ENCODE results near the gene CELF2.

The CELF2 gene

GRCh38 chr10:11279314-11279713, 261.6 kb downstream of the CELF2 start:
- H3K4me1 ChIP-seq (ENCODE audit: control insufficient read depth in 1 of 2, insufficient read depth in 2 of 2, low read length in 2 of 2) = no peaks in the 10 kb centered on the region
- no peak overlapping the region for H2BK5ac ChIP-seq (ENCODE audit: low read depth, low read length, poor library complexity)
- H4K91ac ChIP-seq (ENCODE audit: low read depth, low read length) = no peak overlapping the region
- H3K79me1 ChIP-seq (ENCODE audit: low read length) = no peaks in the 10 kb centered on the region
- no peak overlapping the region for H4K12ac ChIP-seq (ENCODE audit: low read depth, low read length)
- H3K4ac ChIP-seq (ENCODE audit: low read depth, low read length) = no peak overlapping the region
- DNase-seq = no peak
- no peak overlapping the region for H2BK12ac ChIP-seq (ENCODE audit: low read length)
- no peak overlapping the region for H4K8ac ChIP-seq (ENCODE audit: low read depth, low read length)
- H3K79me2 ChIP-seq (ENCODE audit: control insufficient read depth, insufficient read depth, low read length, poor library complexity) = no peaks in the 10 kb centered on the region
- WGBS (ENCODE audit: extremely low coverage, insufficient coverage, insufficient read length) = no CpG with 5 or more reads among the region's 7 CpGs
- H3K27me3 ChIP-seq (ENCODE audit: insufficient read depth, low read length) = no peaks in the 10 kb centered on the region
- no peak overlapping the region for H3K23ac ChIP-seq (ENCODE audit: low read length)
- no peak overlapping the region for H2AFZ ChIP-seq (ENCODE audit: insufficient read depth, low read length, poor library complexity)
- no peak overlapping the region for H3K4me3 ChIP-seq (ENCODE audit: low read depth, low read length)
- H3K14ac ChIP-seq (ENCODE audit: low read length) = no peak overlapping the region
- no peak overlapping the region for H3K18ac ChIP-seq (ENCODE audit: low read length)
- H3K9ac ChIP-seq (ENCODE audit: low read length) = no peak overlapping the region
- no peak overlapping the region for H2AK5ac ChIP-seq (ENCODE audit: low read length)
- H3K27ac ChIP-seq (ENCODE audit: low read depth, low read length) = no peak overlapping the region
- H3K36me3 ChIP-seq (ENCODE audit: control insufficient read depth in 1 of 2, insufficient read depth in 2 of 2, low read length in 2 of 2) = no peaks in the 10 kb centered on the region
- no peak overlapping the region for H3K4me2 ChIP-seq (ENCODE audit: low read length)
- no peak overlapping the region for H2BK120ac ChIP-seq (ENCODE audit: insufficient read depth, low read length, poor library complexity)
- H3K9me3 ChIP-seq (ENCODE audit: insufficient read depth, low read depth, low read length) = peaks cover 6% of the 10 kb centered on the region

DNA sequence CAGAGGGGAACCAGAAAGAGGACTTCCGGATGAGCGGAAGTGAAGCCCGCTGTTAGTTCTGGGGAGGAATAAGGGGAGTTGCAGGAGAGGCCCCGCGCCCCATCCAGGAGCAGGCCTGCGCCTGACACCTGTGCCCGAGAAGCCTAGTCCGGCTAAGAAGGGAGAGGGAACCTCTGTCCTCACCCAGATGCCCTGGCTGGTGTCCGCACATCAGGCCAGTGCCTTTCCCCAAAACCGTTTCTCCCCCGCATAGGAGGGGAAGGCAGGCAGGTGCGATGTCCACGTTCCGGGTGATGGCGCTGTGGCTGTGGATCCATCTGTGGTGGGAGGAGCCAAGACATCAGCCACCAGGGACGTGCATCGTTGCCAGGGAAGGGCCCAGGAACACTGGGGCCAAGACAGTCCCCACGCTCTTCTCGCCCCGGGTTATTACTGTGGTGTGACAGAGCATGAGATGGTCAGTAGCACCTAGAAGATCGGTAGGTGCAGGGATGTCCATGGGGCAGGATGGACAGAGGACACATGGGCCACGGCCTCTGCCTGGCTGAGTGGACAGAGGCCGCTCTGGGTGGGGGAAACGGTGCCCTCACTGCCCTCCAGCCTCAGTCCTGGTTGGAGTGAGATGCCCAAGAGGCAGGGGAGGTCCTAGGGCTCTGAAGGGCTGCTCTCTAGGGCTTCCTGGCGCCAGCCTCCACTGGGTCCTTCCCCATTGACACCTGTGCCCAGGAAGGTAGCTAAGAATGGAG, 262.7 kb downstream of the CELF2 start:
- no peak overlapping the region for H3K23ac ChIP-seq (ENCODE audit: low read length)
- no peak overlapping the region for H3K4me2 ChIP-seq (ENCODE audit: low read length)
- DNase-seq = no peak
- H3K79me2 ChIP-seq (ENCODE audit: control insufficient read depth, insufficient read depth, low read length, poor library complexity) = no peaks in the 10 kb centered on the region
- no peak overlapping the region for H3K18ac ChIP-seq (ENCODE audit: low read length)
- peaks cover 8% of the 10 kb centered on the region for H3K9me3 ChIP-seq (ENCODE audit: insufficient read depth, low read depth, low read length)
- no peak overlapping the region for H3K27ac ChIP-seq (ENCODE audit: low read depth, low read length)
- H3K14ac ChIP-seq (ENCODE audit: low read length) = no peak overlapping the region
- no peak overlapping the region for H2BK12ac ChIP-seq (ENCODE audit: low read length)
- no peak overlapping the region for H3K9ac ChIP-seq (ENCODE audit: low read length)
- no peak overlapping the region for H4K12ac ChIP-seq (ENCODE audit: low read depth, low read length)
- no peaks in the 10 kb centered on the region for H3K27me3 ChIP-seq (ENCODE audit: insufficient read depth, low read length)
- no peak overlapping the region for H3K4me3 ChIP-seq (ENCODE audit: low read depth, low read length)
- no peak overlapping the region for H2BK120ac ChIP-seq (ENCODE audit: insufficient read depth, low read length, poor library complexity)
- H3K36me3 ChIP-seq (ENCODE audit: control insufficient read depth in 1 of 2, insufficient read depth in 2 of 2, low read length in 2 of 2) = no peaks in the 10 kb centered on the region
- H3K4me1 ChIP-seq (ENCODE audit: control insufficient read depth in 1 of 2, insufficient read depth in 2 of 2, low read length in 2 of 2) = no peaks in the 10 kb centered on the region
- no peak overlapping the region for H2AK5ac ChIP-seq (ENCODE audit: low read length)
- no peak overlapping the region for H2BK5ac ChIP-seq (ENCODE audit: low read depth, low read length, poor library complexity)
- no peak overlapping the region for H3K4ac ChIP-seq (ENCODE audit: low read depth, low read length)
- WGBS (ENCODE audit: extremely low coverage, insufficient coverage, insufficient read length) = no CpG with 5 or more reads among the region's 25 CpGs
- H2AFZ ChIP-seq (ENCODE audit: insufficient read depth, low read length, poor library complexity) = no peak overlapping the region
- H4K91ac ChIP-seq (ENCODE audit: low read depth, low read length) = no peak overlapping the region
- H4K8ac ChIP-seq (ENCODE audit: low read depth, low read length) = no peak overlapping the region
- no peaks in the 10 kb centered on the region for H3K79me1 ChIP-seq (ENCODE audit: low read length)

DNA sequence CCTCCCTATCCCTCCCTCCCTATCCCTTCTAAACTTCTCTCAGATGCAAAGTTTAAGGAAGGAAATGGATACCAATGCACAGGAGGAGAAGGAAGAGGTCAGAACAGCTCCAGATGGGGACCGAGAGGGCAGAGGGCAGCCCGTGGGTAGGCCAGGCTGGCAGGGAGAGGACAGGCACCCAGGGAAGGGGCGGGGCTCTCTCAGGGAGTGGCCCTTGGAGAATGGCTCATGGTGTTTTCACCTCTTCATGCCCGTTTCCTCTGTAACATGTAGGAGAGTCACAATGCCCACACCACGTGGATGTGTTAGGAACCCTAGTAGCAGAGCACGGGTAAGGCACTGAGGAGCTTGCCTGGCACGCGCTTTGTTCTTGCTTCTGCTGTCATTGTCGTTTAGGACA, 264.5 kb downstream of the CELF2 start:
- no peak overlapping the region for H2AFZ ChIP-seq (ENCODE audit: insufficient read depth, low read length, poor library complexity)
- no peak overlapping the region for H3K23ac ChIP-seq (ENCODE audit: low read length)
- no peak for DNase-seq

DNA sequence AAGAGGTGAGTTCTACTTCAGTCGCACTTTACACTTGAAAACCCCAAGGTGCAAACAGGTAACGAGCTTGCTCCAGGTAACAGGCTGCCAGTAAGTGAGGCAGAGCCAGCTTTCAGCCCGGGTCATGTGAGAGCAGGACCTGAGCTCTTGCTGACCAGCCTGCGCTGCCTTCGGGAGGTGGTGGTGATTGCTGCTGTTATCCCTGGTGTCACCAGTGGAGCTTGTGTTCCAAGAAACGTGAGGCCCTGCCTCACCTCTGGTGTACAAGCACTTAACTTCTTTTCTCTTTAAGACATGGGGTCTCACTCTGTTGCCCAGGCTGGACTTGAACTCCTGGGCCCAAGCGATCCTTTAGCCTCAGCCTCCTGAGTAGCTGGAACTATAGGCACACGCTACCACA, 265.0 kb downstream of the CELF2 start:
- no CpG with 5 or more reads among the region's 8 CpGs for WGBS (ENCODE audit: extremely low coverage, insufficient coverage, insufficient read length)

More for the DNA sequence above, 264.5 kb downstream of the CELF2 start:
- no peak overlapping the region for H3K4ac ChIP-seq (ENCODE audit: low read depth, low read length)
- H4K91ac ChIP-seq (ENCODE audit: low read depth, low read length) = no peak overlapping the region
- no CpG with 5 or more reads among the region's 9 CpGs for WGBS (ENCODE audit: extremely low coverage, insufficient coverage, insufficient read length)
- H3K79me1 ChIP-seq (ENCODE audit: low read length) = no peaks in the 10 kb centered on the region
- H3K4me1 ChIP-seq (ENCODE audit: control insufficient read depth in 1 of 2, insufficient read depth in 2 of 2, low read length in 2 of 2) = no peaks in the 10 kb centered on the region
- no peak overlapping the region for H3K4me2 ChIP-seq (ENCODE audit: low read length)
- H3K9ac ChIP-seq (ENCODE audit: low read length) = no peak overlapping the region
- H3K4me3 ChIP-seq (ENCODE audit: low read depth, low read length) = no peak overlapping the region
- H3K27me3 ChIP-seq (ENCODE audit: insufficient read depth, low read length) = no peaks in the 10 kb centered on the region
- no peak overlapping the region for H2BK5ac ChIP-seq (ENCODE audit: low read depth, low read length, poor library complexity)
- H2BK12ac ChIP-seq (ENCODE audit: low read length) = no peak overlapping the region
- H3K79me2 ChIP-seq (ENCODE audit: control insufficient read depth, insufficient read depth, low read length, poor library complexity) = no peaks in the 10 kb centered on the region
- no peak overlapping the region for H3K27ac ChIP-seq (ENCODE audit: low read depth, low read length)
- H3K14ac ChIP-seq (ENCODE audit: low read length) = no peak overlapping the region
- no peak overlapping the region for H4K8ac ChIP-seq (ENCODE audit: low read depth, low read length)
- no peaks in the 10 kb centered on the region for H3K36me3 ChIP-seq (ENCODE audit: control insufficient read depth in 1 of 2, insufficient read depth in 2 of 2, low read length in 2 of 2)
- no peak overlapping the region for H2BK120ac ChIP-seq (ENCODE audit: insufficient read depth, low read length, poor library complexity)
- no peak overlapping the region for H4K12ac ChIP-seq (ENCODE audit: low read depth, low read length)
- no peak overlapping the region for H2AK5ac ChIP-seq (ENCODE audit: low read length)
- H3K18ac ChIP-seq (ENCODE audit: low read length) = no peak overlapping the region
- H3K9me3 ChIP-seq (ENCODE audit: insufficient read depth, low read depth, low read length) = peaks cover 8% of the 10 kb centered on the region

More for the DNA sequence above, 265.0 kb downstream of the CELF2 start:
- Histone ChIP-seq H3K27me3 (ENCODE audit: insufficient read depth, low read length) (no peaks in the 10 kb centered on the region), H3K9ac (ENCODE audit: low read length) (no peak overlapping the region), H2BK12ac (ENCODE audit: low read length) (no peak overlapping the region), H3K14ac (ENCODE audit: low read length) (no peak overlapping the region), H3K79me1 (ENCODE audit: low read length) (no peaks in the 10 kb centered on the region), H2BK120ac (ENCODE audit: insufficient read depth, low read length, poor library complexity) (no peak overlapping the region), H3K4me1 (ENCODE audit: control insufficient read depth in 1 of 2, insufficient read depth in 2 of 2, low read length in 2 of 2) (no peaks in the 10 kb centered on the region), H2AK5ac (ENCODE audit: low read length) (no peak overlapping the region), H3K9me3 (ENCODE audit: insufficient read depth, low read depth, low read length) (peaks cover 8% of the 10 kb centered on the region), H3K23ac (ENCODE audit: low read length) (no peak overlapping the region), H4K8ac (ENCODE audit: low read depth, low read length) (no peak overlapping the region), H3K27ac (ENCODE audit: low read depth, low read length) (no peak overlapping the region), H3K4me3 (ENCODE audit: low read depth, low read length) (no peak overlapping the region), H3K36me3 (ENCODE audit: control insufficient read depth in 1 of 2, insufficient read depth in 2 of 2, low read length in 2 of 2) (no peaks in the 10 kb centered on the region), H4K12ac (ENCODE audit: low read depth, low read length) (no peak overlapping the region), H2BK5ac (ENCODE audit: low read depth, low read length, poor library complexity) (no peak overlapping the region), H3K79me2 (ENCODE audit: control insufficient read depth, insufficient read depth, low read length, poor library complexity) (no peaks in the 10 kb centered on the region), H4K91ac (ENCODE audit: low read depth, low read length) (no peak overlapping the region), H3K4me2 (ENCODE audit: low read length) (no peak overlapping the region), H3K4ac (ENCODE audit: low read depth, low read length) (no peak overlapping the region), H2AFZ (ENCODE audit: insufficient read depth, low read length, poor library complexity) (no peak overlapping the region), H3K18ac (ENCODE audit: low read length) (no peak overlapping the region)
- DNase-seq = no peak

All from trophoblast cell (in vitro differentiated cells and primary cell).